Smooth muscle cell (in vitro differentiated cells): Measurements from ENCODE around the gene UAP1. TPM values are rescaled to one million over a fixed set of nuclear protein-coding genes. Genes with fewer than 3 reads are reported as not detected.

Experiments used
- DNase-seq: peaks from one replicate; lab custom pipeline; 2025; ENCODE audit not compliant: unreplicated experiment; lab: John Stamatoyannopoulos, UW
- H2AFZ ChIP-seq: fragments of 200-600 bp; sonication (generic); 2 replicates; pipeline ENCODE4 v1.6.0; 2016; ENCODE audit warnings: antibody characterized with exemption, low read depth, mild to moderate bottlenecking
- H3F3A ChIP-seq: fragments of 200-600 bp; sonication (generic); 2 replicates; pipeline ENCODE4 v1.6.0; 2017; ENCODE audit warnings: antibody characterized with exemption, low read depth
- H3K27ac ChIP-seq: fragments of 200-600 bp; sonication (generic); 2 replicates; pipeline ENCODE4 v1.5.1; 2016; ENCODE audit warnings: low read depth, mild to moderate bottlenecking
- H3K27me3 ChIP-seq: fragments of 200-600 bp; sonication (generic); 2 replicates; pipeline ENCODE4 v1.6.1; 2016; ENCODE audit warnings: low read depth, mild to moderate bottlenecking
- H3K36me3 ChIP-seq: fragments of 200-600 bp; sonication (generic); 2 replicates; pipeline ENCODE4 v1.5.1; 2016; ENCODE audit warnings: low read depth
- H3K4me1 ChIP-seq: fragments of 200-600 bp; sonication (generic); 2 replicates; pipeline ENCODE4 v1.5.1; 2016; ENCODE audit warnings: low read depth
- H3K4me2 ChIP-seq: fragments of 200-600 bp; sonication (generic); 2 replicates; pipeline ENCODE4 v1.6.0; 2016; ENCODE audit warnings: mild to moderate bottlenecking
- H3K4me3 ChIP-seq: fragments of 200-600 bp; sonication (generic); 2 replicates; pipeline ENCODE4 v1.5.1; 2016; ENCODE audit warnings: mild to moderate bottlenecking
- H3K79me2 ChIP-seq: fragments of 200-600 bp; sonication (generic); 2 replicates; pipeline ENCODE4 v1.6.0; 2016; ENCODE audit warnings: low read depth, mild to moderate bottlenecking
- H3K9ac ChIP-seq: fragments of 200-600 bp; sonication (generic); 2 replicates; pipeline ENCODE4 v1.6.0; 2016; ENCODE audit warnings: low read depth
- H3K9me3 ChIP-seq: fragments of 200-600 bp; sonication (generic); replicated peaks from 2 replicates; pipeline ENCODE4 v1.5.1; 2016; ENCODE audit warnings: low read depth
- H4K20me1 ChIP-seq: fragments of 200-600 bp; sonication (generic); 2 replicates; pipeline ENCODE4 v1.6.0; 2016; ENCODE audit warnings: low read depth
- WGBS: methylation state at CpG from one replicate; pipeline ENCODE4 v1.1.7; 2016; ENCODE audit warnings: low lambda C conversion rate; 5-methylcytosine and 5-hydroxymethylcytosine counted together
- polyA plus RNA-seq: library from polyadenylated mRNA; unstranded; fragments of >200 nt; fragmentation: Nextera tagmentation; extraction: Ambion mirVana; gene quantifications from 2 replicates; pipeline ENCODE4 v1.2.1, GENCODE V29; 2016
- total RNA-seq: library from RNA; depleted of rRNA; stranded (reverse); fragments of >200 nt; gene quantifications from 2 replicates; pipeline ENCODE4 v1.2.3, GENCODE V29; 2014
- TF ChIP-seq, protein P1 (sequence below): fragments of 200-600 bp; sonication (generic); IDR thresholded peaks from 2 replicates; pipeline ENCODE4 v1.5.1; 2017; ENCODE audit warnings: borderline replicate concordance, mild to moderate bottlenecking, antibody characterized with exemption; ENCODE audit not compliant: insufficient read depth, poor library complexity, severe bottlenecking

Gene UAP1
- total and polyA plus RNA-seq, 2 experiments from 2014 or later: 64.2 to 83.8 TPM

DNA sequence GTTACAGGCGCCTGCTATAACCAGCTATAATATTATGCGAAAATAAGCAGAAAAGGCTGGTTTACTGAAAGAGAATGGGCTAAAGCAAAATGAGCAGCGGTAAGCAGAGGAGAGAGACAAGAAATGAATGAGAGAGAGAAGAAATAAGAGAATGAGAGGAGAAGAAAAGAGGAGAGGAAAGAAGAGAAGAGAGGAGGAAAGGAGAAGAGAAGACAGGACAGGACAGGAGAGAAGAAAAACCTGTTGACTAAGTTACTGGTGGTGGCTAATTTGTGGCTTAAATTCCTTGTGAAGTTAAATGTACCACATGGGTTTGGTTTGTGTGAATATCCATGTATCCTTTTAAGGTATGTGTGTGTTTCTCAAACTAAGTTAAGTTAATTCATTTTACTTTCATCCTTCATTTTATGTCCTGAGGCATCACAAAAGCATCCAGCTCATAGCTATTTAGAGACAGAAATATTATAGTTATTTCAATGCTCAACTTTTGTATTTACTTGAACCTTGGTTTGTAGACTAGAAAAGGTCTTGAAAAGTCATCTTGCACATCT, 67.6 kb downstream of the UAP1 start:
- peaks cover 21% of the 10 kb centered on the region for H3F3A ChIP-seq
- WGBS: 95% methylated on average over 3 of the region's 3 CpGs
- H3K4me1 ChIP-seq: peaks cover 24% of the 10 kb centered on the region
- H3K4me3 ChIP-seq: no peak overlapping the region
- peak overlapping the region; percentile 94 for H3K27ac ChIP-seq
- TF ChIP-seq, protein P1, sequence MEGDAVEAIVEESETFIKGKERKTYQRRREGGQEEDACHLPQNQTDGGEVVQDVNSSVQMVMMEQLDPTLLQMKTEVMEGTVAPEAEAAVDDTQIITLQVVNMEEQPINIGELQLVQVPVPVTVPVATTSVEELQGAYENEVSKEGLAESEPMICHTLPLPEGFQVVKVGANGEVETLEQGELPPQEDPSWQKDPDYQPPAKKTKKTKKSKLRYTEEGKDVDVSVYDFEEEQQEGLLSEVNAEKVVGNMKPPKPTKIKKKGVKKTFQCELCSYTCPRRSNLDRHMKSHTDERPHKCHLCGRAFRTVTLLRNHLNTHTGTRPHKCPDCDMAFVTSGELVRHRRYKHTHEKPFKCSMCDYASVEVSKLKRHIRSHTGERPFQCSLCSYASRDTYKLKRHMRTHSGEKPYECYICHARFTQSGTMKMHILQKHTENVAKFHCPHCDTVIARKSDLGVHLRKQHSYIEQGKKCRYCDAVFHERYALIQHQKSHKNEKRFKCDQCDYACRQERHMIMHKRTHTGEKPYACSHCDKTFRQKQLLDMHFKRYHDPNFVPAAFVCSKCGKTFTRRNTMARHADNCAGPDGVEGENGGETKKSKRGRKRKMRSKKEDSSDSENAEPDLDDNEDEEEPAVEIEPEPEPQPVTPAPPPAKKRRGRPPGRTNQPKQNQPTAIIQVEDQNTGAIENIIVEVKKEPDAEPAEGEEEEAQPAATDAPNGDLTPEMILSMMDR: no peak
- no peak for DNase-seq
- H3K27me3 ChIP-seq: peaks cover 5% of the 10 kb centered on the region
- no peaks in the 10 kb centered on the region for H3K9me3 ChIP-seq
- H3K79me2 ChIP-seq: peaks cover 9% of the 10 kb centered on the region
- no peak overlapping the region for H2AFZ ChIP-seq
- no peak overlapping the region for H3K9ac ChIP-seq
- H3K36me3 ChIP-seq: no peaks in the 10 kb centered on the region
- H4K20me1 ChIP-seq: peaks cover under 1% of the 10 kb centered on the region
- peak overlapping the region; percentile 90 for H3K4me2 ChIP-seq

DNA sequence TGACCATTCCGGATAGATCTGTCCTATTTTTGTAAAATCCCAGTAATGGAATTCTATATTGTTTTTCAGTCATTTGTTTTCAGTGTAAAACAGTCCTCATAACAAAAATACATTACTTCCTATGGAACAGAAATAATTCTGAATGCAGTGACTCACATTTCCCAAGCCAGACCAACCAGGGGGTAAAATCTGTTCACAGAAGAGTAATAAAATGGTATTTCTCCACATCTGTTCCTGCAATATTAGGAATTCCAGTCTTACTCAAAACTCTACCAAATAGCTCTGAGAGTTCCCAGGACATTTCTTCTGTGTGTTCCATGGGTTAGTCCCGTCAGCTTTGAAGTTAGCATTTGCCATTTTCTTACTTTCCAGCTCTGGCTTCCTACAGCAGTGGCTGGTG, 68.1 kb downstream of the UAP1 start:
- Histone ChIP-seq H3K9ac (peak overlapping the region; percentile 37), H3K27ac (peak overlapping the region; percentile 94), H3K79me2 (peaks cover 14% of the 10 kb centered on the region), H3K4me2 (peak overlapping the region; percentile 90), H3K36me3 (no peaks in the 10 kb centered on the region), H3F3A (peaks cover 21% of the 10 kb centered on the region), H4K20me1 (peaks cover 3% of the 10 kb centered on the region), H3K9me3 (no peaks in the 10 kb centered on the region), H3K4me3 (no peak overlapping the region), H2AFZ (no peak overlapping the region), H3K4me1 (peaks cover 24% of the 10 kb centered on the region), H3K27me3 (peaks cover 2% of the 10 kb centered on the region)
- DNase-seq: no peak
- TF ChIP-seq, protein P1: no peak
- 50% methylated on average over 2 of the region's 2 CpGs for WGBS

DNA sequence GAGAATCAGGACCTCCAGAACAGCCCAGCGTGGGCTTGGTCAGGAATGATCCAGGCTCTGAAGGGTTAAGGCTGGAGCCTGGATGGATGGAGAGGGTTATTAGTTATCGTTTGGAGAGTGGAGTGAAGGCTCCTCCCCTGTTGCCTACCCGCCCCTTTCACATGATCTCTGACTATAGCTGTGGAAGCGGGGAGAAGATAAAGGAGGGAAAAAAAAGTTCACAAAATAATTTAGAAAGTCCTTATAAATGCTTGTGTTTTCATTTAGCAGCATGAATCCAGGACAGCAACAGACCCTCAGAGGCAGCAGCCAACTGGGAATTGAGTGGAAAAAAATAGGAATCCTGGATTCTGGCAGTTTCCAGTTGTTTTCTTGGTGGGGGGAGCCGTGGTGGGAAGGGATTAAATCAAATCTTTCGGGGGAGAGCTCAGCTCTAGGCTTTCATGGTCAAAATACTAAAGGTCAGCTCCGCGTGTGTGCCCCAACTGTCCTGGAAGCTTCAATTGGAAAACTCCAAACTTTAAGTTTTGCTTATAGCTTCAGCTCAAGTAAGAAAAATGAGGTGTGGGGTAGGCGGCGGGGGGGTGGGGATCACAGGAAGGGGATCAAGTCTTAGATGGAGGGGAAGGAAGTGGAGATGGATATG, 70.1 kb downstream of the UAP1 start:
- WGBS: 30% methylated on average over 10 of the region's 10 CpGs
- Histone ChIP-seq H3K4me2 (peak overlapping the region; percentile 90), H3K4me3 (peak overlapping the region; percentile 62), H3K9me3 (no peaks in the 10 kb centered on the region), H4K20me1 (peaks cover 3% of the 10 kb centered on the region), H3K27me3 (no peaks in the 10 kb centered on the region), H3K27ac (peak overlapping the region; percentile 94), H3K79me2 (peaks cover 34% of the 10 kb centered on the region), H3K9ac (peak overlapping the region; percentile 86), H2AFZ (no peak overlapping the region), H3K4me1 (peaks cover 24% of the 10 kb centered on the region), H3K36me3 (no peaks in the 10 kb centered on the region), H3F3A (peaks cover 21% of the 10 kb centered on the region)
- DNase-seq: no peak
- TF ChIP-seq, protein P1: no peak
